ENCODE results near the gene C2CD4A. TPM values are rescaled to one million over a fixed set of nuclear protein-coding genes. Genes with fewer than 3 reads are reported as not detected.
A peak's percentile ranks its signal among the peaks of the same experiment; 100 is the strongest.

The C2CD4A gene
- polyA plus RNA-seq, 2 of the 4 experiments (the other 2 are of a cell fraction), result 0.32 TPM; not detected in 1

GRCh38 chr15:62027916-62028315 is 38.9 kb upstream of the C2CD4A start:
- ChIA-PET CTCF (no interaction called here), POLR2A (no interaction called here)
- WGBS (ENCODE audit: missing lambda C conversion rate), result 75% methylated on average over 5 of the region's 5 CpGs
- Histone ChIP-seq H3K4me2 (no peak overlapping the region), H3K27ac (no peak overlapping the region), H3K4me1 (no peaks in the 10 kb centered on the region), H3K9me3 (no peaks in the 10 kb centered on the region), H3K4me3 (no peak overlapping the region)
- TF ChIP-seq ELK1 (IDR thresholded peaks at IDR 0.05; ENCODE audit: low read depth, low read length) (no peak), JUNB (IDR thresholded peaks at IDR 0.05) (no peak), EHF (CRISPR knock-in tag; IDR thresholded peaks at IDR 0.05) (no peak), CHD4 (IDR thresholded peaks at IDR 0.05; ENCODE audit: borderline replicate concordance) (no peak), SREBF2 (IDR thresholded peaks at IDR 0.05) (no peak), CEBPB (IDR thresholded peaks at IDR 0.05) (no peak), BHLHE40 (IDR thresholded peaks at IDR 0.05; ENCODE audit: low read depth, low read length) (no peak), ZSCAN20 (CRISPR knock-in tag; IDR thresholded peaks at IDR 0.05) (no peak), HOXB5 (CRISPR knock-in tag; IDR thresholded peaks at IDR 0.05) (no peak), CBX2 (IDR thresholded peaks at IDR 0.05; ENCODE audit: borderline replicate concordance, low read depth) (no peak), PHF8 (IDR thresholded peaks at IDR 0.05; ENCODE audit: borderline replicate concordance, low read depth) (no peak), MAX (IDR thresholded peaks at IDR 0.05) (no peak), NFE2L2 (conservative IDR thresholded peaks at IDR 0.05; ENCODE audit: low read length) (no peak), POLR2A (IDR thresholded peaks at IDR 0.05; ENCODE audit: low read length) (no peak)
- TF ChIP-seq, protein P1, sequence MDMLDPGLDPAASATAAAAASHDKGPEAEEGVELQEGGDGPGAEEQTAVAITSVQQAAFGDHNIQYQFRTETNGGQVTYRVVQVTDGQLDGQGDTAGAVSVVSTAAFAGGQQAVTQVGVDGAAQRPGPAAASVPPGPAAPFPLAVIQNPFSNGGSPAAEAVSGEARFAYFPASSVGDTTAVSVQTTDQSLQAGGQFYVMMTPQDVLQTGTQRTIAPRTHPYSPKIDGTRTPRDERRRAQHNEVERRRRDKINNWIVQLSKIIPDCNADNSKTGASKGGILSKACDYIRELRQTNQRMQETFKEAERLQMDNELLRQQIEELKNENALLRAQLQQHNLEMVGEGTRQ (IDR thresholded peaks at IDR 0.05), result no peak
- FAIRE-seq (no peak), DNase-seq (ENCODE audit: low read depth in 1 of 2, low spot score in 1 of 2) (no peak), ATAC-seq (no peak)

DNA sequence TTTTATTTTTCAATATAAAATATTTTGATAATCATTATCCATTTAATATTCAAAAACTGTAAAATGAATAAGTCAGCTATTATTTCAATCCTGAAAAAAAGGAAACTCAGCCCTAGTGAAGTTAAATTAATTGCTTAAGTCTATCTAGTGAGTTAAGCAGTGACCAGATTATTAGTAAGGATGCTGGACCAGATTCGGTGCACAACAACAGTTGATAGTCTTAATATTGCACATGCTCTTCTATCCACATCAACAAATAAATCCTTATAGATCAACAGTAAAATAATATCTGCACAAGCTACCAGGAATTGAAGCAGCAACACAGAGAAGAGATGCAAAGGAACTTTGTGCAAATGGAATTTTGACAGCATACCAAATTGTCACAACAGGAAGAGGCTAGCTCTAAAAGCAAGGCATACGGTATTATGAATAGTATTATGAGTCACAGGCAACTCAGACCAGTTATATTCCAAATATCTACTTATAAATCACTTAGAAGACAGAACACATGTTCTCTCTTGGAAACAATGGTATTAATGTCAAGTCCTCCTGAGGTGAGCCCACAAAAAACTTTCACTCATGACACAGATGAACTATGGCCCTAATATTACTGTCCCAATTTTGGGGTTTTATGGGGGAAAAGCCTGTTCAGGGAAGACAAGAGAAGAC is 31.4 kb upstream of the C2CD4A start:
- Histone ChIP-seq H3K27ac (no peak overlapping the region), H3K4me1 (peaks cover 11% of the 10 kb centered on the region), H3K4me2 (peak overlapping the region; percentile 16; the same call in 2 of the 3 replicates), H3K9me3 (no peaks in the 10 kb centered on the region), H3K4me3 (no peak overlapping the region)
- ChIA-PET POLR2A (no interaction called here), CTCF (interaction anchor here (1.1 to 1.2 kb wide), 2 partner anchors 10 to 13 kb away, joined by 3 read pairs; no protein-coding TSS in a partner anchor)
- no peak for FAIRE-seq
- ATAC-seq, result peak; percentile 62 to 65; a peak in 4 of 6 replicates
- DNase-seq (ENCODE audit: low read depth in 1 of 2, low spot score in 1 of 2), result no peak
- 38% methylated on average over 2 of the region's 2 CpGs for WGBS (ENCODE audit: missing lambda C conversion rate)
- TF ChIP-seq RFX5 (IDR thresholded peaks at IDR 0.05) (no peak), ATOH8 (CRISPR knock-in tag; IDR thresholded peaks at IDR 0.05; ENCODE audit: low read depth) (no peak), CBX8 (IDR thresholded peaks at IDR 0.05) (no peak), EHF (CRISPR knock-in tag; IDR thresholded peaks at IDR 0.05) (no peak), HOXB5 (CRISPR knock-in tag; IDR thresholded peaks at IDR 0.05) (no peak), POLR2A (IDR thresholded peaks at IDR 0.05; ENCODE audit: low read length) (no peak), HDAC2 (IDR thresholded peaks at IDR 0.05) (no peak), TFCP2L1 (CRISPR knock-in tag; IDR thresholded peaks at IDR 0.05) (no peak), CHD2 (IDR thresholded peaks at IDR 0.05; ENCODE audit: low read length, partially characterized antibody) (no peak), MAX (IDR thresholded peaks at IDR 0.05) (no peak), ZFP36 (IDR thresholded peaks at IDR 0.05; ENCODE audit: borderline replicate concordance, partially characterized antibody) (no peak), CEBPB (IDR thresholded peaks at IDR 0.05) (no peak), CBX2 (IDR thresholded peaks at IDR 0.05; ENCODE audit: borderline replicate concordance, low read depth) (no peak)
- TF ChIP-seq, protein P2, sequence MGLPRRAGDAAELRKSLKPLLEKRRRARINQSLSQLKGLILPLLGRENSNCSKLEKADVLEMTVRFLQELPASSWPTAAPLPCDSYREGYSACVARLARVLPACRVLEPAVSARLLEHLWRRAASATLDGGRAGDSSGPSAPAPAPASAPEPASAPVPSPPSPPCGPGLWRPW (IDR thresholded peaks at IDR 0.05), result no peak
- TF ChIP-seq, protein P3, sequence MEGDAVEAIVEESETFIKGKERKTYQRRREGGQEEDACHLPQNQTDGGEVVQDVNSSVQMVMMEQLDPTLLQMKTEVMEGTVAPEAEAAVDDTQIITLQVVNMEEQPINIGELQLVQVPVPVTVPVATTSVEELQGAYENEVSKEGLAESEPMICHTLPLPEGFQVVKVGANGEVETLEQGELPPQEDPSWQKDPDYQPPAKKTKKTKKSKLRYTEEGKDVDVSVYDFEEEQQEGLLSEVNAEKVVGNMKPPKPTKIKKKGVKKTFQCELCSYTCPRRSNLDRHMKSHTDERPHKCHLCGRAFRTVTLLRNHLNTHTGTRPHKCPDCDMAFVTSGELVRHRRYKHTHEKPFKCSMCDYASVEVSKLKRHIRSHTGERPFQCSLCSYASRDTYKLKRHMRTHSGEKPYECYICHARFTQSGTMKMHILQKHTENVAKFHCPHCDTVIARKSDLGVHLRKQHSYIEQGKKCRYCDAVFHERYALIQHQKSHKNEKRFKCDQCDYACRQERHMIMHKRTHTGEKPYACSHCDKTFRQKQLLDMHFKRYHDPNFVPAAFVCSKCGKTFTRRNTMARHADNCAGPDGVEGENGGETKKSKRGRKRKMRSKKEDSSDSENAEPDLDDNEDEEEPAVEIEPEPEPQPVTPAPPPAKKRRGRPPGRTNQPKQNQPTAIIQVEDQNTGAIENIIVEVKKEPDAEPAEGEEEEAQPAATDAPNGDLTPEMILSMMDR (IDR thresholded peaks at IDR 0.05), result no peak
- TF ChIP-seq, protein P4, sequence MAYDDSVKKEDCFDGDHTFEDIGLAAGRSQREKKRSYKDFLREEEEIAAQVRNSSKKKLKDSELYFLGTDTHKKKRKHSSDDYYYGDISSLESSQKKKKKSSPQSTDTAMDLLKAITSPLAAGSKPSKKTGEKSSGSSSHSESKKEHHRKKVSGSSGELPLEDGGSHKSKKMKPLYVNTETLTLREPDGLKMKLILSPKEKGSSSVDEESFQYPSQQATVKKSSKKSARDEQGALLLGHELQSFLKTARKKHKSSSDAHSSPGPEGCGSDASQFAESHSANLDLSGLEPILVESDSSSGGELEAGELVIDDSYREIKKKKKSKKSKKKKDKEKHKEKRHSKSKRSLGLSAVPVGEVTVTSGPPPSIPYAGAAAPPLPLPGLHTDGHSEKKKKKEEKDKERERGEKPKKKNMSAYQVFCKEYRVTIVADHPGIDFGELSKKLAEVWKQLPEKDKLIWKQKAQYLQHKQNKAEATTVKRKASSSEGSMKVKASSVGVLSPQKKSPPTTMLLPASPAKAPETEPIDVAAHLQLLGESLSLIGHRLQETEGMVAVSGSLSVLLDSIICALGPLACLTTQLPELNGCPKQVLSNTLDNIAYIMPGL (CRISPR knock-in tag; IDR thresholded peaks at IDR 0.05; ENCODE audit: borderline replicate concordance), result no peak
